Measurements from ENCODE around the gene KIF3C. TPM values are rescaled to one million over a fixed set of nuclear protein-coding genes. Genes with fewer than 3 reads are reported as not detected.

KIF3C gene
- total and polyA plus RNA-seq, 2 of the 4 experiments (the other 2 are of a cell fraction): 8.3 to 15.4 TPM

DNA sequence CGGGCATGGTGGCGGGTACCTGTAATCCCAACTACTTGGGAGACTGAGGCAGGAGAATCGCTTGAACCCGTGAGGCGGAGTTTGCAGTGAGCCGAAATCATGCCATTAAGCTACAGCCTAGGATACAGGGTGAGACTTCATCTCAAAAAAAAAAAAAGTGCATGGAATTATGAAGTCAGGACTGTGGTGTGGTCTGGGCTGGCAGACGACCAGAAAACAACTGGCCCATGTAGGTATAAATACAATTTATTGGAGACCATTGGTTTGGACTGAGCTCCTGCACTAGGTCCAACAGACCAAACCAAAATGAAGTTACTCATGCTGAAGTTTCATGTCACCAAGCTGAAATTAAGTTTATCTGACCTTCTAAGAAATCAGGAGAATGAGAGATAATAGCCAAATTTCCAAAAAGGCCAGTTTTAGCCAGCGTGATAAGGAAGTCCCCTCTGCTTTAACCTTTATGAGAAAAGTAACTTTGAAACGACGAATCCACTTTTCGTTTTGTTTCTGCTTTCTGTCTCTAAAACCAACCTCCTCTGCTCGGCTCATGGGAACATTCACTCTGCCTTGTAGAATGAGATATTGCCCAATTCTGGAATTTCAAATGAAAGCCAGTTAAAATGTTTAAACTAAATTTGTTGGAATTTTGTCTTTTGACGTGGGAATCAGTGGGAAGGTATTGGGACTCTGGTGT is 33.9 kb upstream of the KIF3C start:
- no peak for ATAC-seq (ENCODE audit: low read depth)
- TF ChIP-seq, protein P1, sequence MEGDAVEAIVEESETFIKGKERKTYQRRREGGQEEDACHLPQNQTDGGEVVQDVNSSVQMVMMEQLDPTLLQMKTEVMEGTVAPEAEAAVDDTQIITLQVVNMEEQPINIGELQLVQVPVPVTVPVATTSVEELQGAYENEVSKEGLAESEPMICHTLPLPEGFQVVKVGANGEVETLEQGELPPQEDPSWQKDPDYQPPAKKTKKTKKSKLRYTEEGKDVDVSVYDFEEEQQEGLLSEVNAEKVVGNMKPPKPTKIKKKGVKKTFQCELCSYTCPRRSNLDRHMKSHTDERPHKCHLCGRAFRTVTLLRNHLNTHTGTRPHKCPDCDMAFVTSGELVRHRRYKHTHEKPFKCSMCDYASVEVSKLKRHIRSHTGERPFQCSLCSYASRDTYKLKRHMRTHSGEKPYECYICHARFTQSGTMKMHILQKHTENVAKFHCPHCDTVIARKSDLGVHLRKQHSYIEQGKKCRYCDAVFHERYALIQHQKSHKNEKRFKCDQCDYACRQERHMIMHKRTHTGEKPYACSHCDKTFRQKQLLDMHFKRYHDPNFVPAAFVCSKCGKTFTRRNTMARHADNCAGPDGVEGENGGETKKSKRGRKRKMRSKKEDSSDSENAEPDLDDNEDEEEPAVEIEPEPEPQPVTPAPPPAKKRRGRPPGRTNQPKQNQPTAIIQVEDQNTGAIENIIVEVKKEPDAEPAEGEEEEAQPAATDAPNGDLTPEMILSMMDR (conservative IDR thresholded peaks at IDR 0.05; ENCODE audit: low read depth, low read length): no peak
- peak; percentile 65 for TF ChIP-seq CEBPB (IDR thresholded peaks at IDR 0.05; ENCODE audit: low read depth, low read length)
- CTCF ChIA-PET: interaction anchor here (0.6 kb wide), 1 partner anchor 46 kb away, joined by 4 read pairs; no protein-coding TSS in a partner anchor
- Histone ChIP-seq H3K9ac (ENCODE audit: low read depth, low read length) (no peak overlapping the region), H3K4me3 (ENCODE audit: insufficient read depth, low read depth, low read length) (no peak overlapping the region), H4K5ac (ENCODE audit: low read depth, low read length) (no peak overlapping the region), H3K36me3 (ENCODE audit: control insufficient read depth, insufficient read depth, low read length) (no peaks in the 10 kb centered on the region), H3K79me1 (ENCODE audit: low read depth in 1 of 2, low read length in 2 of 2) (no peaks in the 10 kb centered on the region; a peak in 1 of 4 replicates), H3K56ac (ENCODE audit: extremely low read depth, insufficient read depth, low read length) (no peak overlapping the region), H3K9me3 (ENCODE audit: control insufficient read depth, insufficient read depth, low read length) (no peaks in the 10 kb centered on the region), H3K18ac (ENCODE audit: low read depth, low read length) (no peak overlapping the region), H3K4me2 (ENCODE audit: low read depth, low read length) (no peak overlapping the region), H3K27me3 (ENCODE audit: control insufficient read depth, insufficient read depth, low read length) (no peaks in the 10 kb centered on the region), H2BK120ac (ENCODE audit: low read depth, low read length) (no peak overlapping the region), H3K4me1 (ENCODE audit: control insufficient read depth, insufficient read depth, low read length) (peaks cover 16% of the 10 kb centered on the region), H2AK9ac (replicated peaks; ENCODE audit: low read depth, low read length, poor library complexity) (no peak overlapping the region), H3K23ac (ENCODE audit: low read depth, low read length) (no peak overlapping the region), H4K20me1 (ENCODE audit: insufficient read depth, low read length) (peaks cover 5% of the 10 kb centered on the region), H2BK5ac (ENCODE audit: low read depth, low read length, poor library complexity, severe bottlenecking) (no peak overlapping the region), H4K91ac (ENCODE audit: insufficient read depth, low read depth, low read length) (no peak overlapping the region), H2BK20ac (ENCODE audit: low read depth, low read length) (no peak overlapping the region), H2AK5ac (ENCODE audit: low read depth, low read length) (no peak overlapping the region), H3K27ac (ENCODE audit: insufficient read depth, low read length) (no peak overlapping the region), H2BK15ac (ENCODE audit: low read depth, low read length) (no peak overlapping the region), H4K8ac (ENCODE audit: low read depth in 2 of 2, low read length in 2 of 2) (no peak overlapping the region), H2AFZ (replicated peaks; ENCODE audit: low read length, poor library complexity) (no peak overlapping the region), H3K14ac (replicated peaks; ENCODE audit: low read depth, low read length) (no peak overlapping the region), H3K9me1 (ENCODE audit: insufficient read depth, low read length) (peaks cover 21% of the 10 kb centered on the region), H3K4ac (ENCODE audit: low read depth, low read length) (no peak overlapping the region)
- 71% methylated on average over 1 of the region's 13 CpGs; no CpG with 5 or more reads in 1 of the 2 experiments for WGBS, 2 experiments (ENCODE audit: extremely low coverage in 2 of 2, insufficient read length in 1 of 2)
- POLR2A ChIA-PET (ENCODE audit: unreplicated experiment): no interaction called here
- dilution Hi-C loops (cut with HindIII; ENCODE audit: low sequenced_read_pairs, unreplicated experiment) (no loop called here), in situ Hi-C loops (cut with MboI; ENCODE audit: low sequenced_read_pairs) (no loop called here), intact Hi-C loops (cut with micrococcal nuclease) (no loop called here)
- no TSS peak for BruUV-seq (replicated peaks)
- DNase-seq: peak; percentile 43

Data from IMR-90 (cell line).